HL-60 (cell line): ENCODE measurements around the gene SKAP2.

Source experiments
- DNase-seq, 2 experiments: peaks; one replicate each; pipeline ENCODE4 v3.0.0-alpha.2; 2010 to 2020; ENCODE audit warnings: low read depth in 1 of 2, low spot score in 1 of 2
- H3K27ac ChIP-seq: fragments of 250-450 bp; sonication (Bioruptor Pico); replicated peaks from 2 replicates; pipeline ENCODE4 v1.5.1; 2020; ENCODE audit warnings: mild to moderate bottlenecking, moderate library complexity
- H3K27me3 ChIP-seq: fragments of 250-450 bp; sonication (Bioruptor Pico); 2 replicates; pipeline ENCODE4 v1.5.1; 2021; ENCODE audit warnings: mild to moderate bottlenecking, moderate library complexity; ENCODE audit not compliant: insufficient read depth, poor library complexity, severe bottlenecking
- H3K4me3 ChIP-seq: replicated peaks from 2 replicates; pipeline ENCODE4 v1.5.1; 2011; ENCODE audit warnings: mild to moderate bottlenecking, control low read depth, low read length; ENCODE audit not compliant: insufficient read depth
- CTCF ChIP-seq: IDR thresholded peaks from one replicate; pipeline ENCODE4 v1.5.1; 2011; ENCODE audit warnings: low read length, control low read depth, inconsistent platforms; ENCODE audit not compliant: insufficient read depth
- GABPA ChIP-seq: IDR thresholded peaks from 2 replicates; pipeline ENCODE4 v1.6.1; 2012; ENCODE audit warnings: low read depth
- POLR2AphosphoS5 ChIP-seq: IDR thresholded peaks from 2 replicates; pipeline ENCODE4 v1.6.1; 2012; ENCODE audit warnings: low read depth
- REST ChIP-seq: IDR thresholded peaks from 2 replicates; pipeline ENCODE4 v1.6.1; 2012; ENCODE audit warnings: low read depth; ENCODE audit not compliant: insufficient replicate concordance
- SPI1 ChIP-seq: IDR thresholded peaks from 2 replicates; pipeline ENCODE4 v1.6.1; 2012; ENCODE audit warnings: low read depth, mild to moderate bottlenecking, borderline replicate concordance

Gene SKAP2

GRCh38 chr7:26897928-26898327 lies 33.5 kb upstream of the SKAP2 start:
- no peak for DNase-seq
- no peak overlapping the region for H3K27ac ChIP-seq
- H3K4me3 ChIP-seq: no peak overlapping the region
- TF ChIP-seq CTCF (no peak), POLR2AphosphoS5 (no peak), REST (no peak), SPI1 (no peak), GABPA (no peak)
- H3K27me3 ChIP-seq: no peaks in the 10 kb centered on the region

- H3K27ac ChIP-seq: no peak overlapping the region
- no peak for TF ChIP-seq SPI1
- no peak for TF ChIP-seq POLR2AphosphoS5
- TF ChIP-seq CTCF: no peak
- TF ChIP-seq REST: no peak
- TF ChIP-seq GABPA: no peak
- DNase-seq: no peak
- no peaks in the 10 kb centered on the region for H3K27me3 ChIP-seq
- H3K4me3 ChIP-seq: no peak overlapping the region
Observed at GRCh38 chr7:26891400-26892350, 27.3 kb upstream of the SKAP2 start.

GRCh38 chr7:26880852-26881251 lies 16.5 kb upstream of the SKAP2 start:
- DNase-seq: no peak
- H3K27me3 ChIP-seq: no peaks in the 10 kb centered on the region

More at GRCh38 chr7:26880852-26881251, 16.5 kb upstream of the SKAP2 start:
- Histone ChIP-seq H3K27ac (no peak overlapping the region), H3K4me3 (no peak overlapping the region)
- no peak for TF ChIP-seq GABPA
- no peak for TF ChIP-seq POLR2AphosphoS5
- TF ChIP-seq CTCF: no peak
- TF ChIP-seq REST: no peak
- no peak for TF ChIP-seq SPI1
